Right lobe of liver (tissue), 4 donors: Measurements from ENCODE around the gene MYBPC3.
A peak's percentile ranks its signal among the peaks of the same experiment; 100 is the strongest.

ENCODE experiments used
- POLR2A ChIP-seq: fragments of 450-650 bp; IDR thresholded peaks from one replicate; pipeline ENCODE4 v1.6.1; 2017; ENCODE audit warnings: antibody characterized with exemption, mild to moderate bottlenecking
- TF ChIP-seq, protein P1 (sequence below), 4 donors: fragments of 200-600 bp in 3 of 4; fragments of 450-650 bp in 1 of 4; IDR thresholded peaks; one replicate each; pipeline versions ENCODE4 v1.5.1 to v1.8.0; 2016 to 2022; ENCODE audit warnings: antibody characterized with exemption in 4 of 4, mild to moderate bottlenecking in 2 of 4
- donor health status: DM: no; HTN: no; CAD: no.
- donor health status: DM: no; HTN: no; CAD: no.
- donor health status: DM: no; HTN: yes; CAD: no.

DNA sequence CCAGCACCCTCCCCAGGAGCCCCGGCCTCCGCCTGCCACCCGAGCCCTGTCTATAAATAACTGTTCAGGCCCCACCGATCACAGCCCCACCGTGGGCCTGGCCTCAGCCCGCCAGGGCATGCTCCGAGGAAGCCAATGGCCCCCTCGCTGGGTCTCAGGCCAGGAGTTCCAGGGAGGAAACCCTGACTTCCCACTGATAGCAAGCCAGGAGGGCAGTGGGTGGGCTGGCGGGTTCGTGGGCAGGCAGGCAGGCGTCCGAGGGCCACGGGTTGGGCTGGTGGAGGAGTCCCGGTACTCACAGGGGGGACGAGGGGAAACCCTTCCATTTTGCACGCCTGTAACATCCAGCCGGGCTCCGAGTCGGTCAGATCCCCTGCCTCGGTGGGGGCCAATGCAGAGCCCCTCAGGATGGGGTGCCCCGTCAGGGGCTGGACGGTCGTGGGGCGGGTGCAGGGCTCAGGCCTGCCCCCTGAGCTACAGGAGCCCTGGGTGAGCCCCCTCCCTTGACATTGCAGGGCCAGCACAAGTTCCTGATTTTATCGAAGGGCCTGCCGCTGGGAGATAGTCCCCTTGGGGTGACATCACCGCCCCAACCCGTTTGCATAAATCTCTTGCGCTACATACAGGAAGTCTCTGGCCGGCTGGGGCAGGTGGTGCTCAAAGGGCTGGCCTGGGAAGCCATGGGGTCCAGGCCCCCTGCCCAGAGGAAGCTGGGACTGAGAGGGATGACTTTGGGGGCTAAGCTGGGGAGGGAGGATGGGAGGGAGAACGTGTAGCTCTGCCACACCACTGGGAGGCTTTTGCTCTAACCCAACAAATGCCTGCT is 25.7 kb upstream of the MYBPC3 start, which contains the start of gene SPI1:
- TF ChIP-seq, protein P1, sequence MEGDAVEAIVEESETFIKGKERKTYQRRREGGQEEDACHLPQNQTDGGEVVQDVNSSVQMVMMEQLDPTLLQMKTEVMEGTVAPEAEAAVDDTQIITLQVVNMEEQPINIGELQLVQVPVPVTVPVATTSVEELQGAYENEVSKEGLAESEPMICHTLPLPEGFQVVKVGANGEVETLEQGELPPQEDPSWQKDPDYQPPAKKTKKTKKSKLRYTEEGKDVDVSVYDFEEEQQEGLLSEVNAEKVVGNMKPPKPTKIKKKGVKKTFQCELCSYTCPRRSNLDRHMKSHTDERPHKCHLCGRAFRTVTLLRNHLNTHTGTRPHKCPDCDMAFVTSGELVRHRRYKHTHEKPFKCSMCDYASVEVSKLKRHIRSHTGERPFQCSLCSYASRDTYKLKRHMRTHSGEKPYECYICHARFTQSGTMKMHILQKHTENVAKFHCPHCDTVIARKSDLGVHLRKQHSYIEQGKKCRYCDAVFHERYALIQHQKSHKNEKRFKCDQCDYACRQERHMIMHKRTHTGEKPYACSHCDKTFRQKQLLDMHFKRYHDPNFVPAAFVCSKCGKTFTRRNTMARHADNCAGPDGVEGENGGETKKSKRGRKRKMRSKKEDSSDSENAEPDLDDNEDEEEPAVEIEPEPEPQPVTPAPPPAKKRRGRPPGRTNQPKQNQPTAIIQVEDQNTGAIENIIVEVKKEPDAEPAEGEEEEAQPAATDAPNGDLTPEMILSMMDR (IDR thresholded peaks at IDR 0.05): no peak
- peak; percentile 51 for TF ChIP-seq POLR2A
